Measurements from ENCODE around the gene PICALM.
"Not testable (repeated sequence)": the region's sequence is repeated elsewhere in the genome, so short reads cannot be mapped to it uniquely, and the experiment has no call there.

The PICALM gene

GRCh38 chr11:85930879-85931366 lies 138.0 kb downstream of the PICALM start:
- no peak for DNase-seq

- not testable (repeated sequence) for DNase-seq
Measured at GRCh38 chr11:85926653-85927214, 142.2 kb downstream of the PICALM start.

GRCh38 chr11:85923455-85923854 lies 145.4 kb downstream of the PICALM start:
- DNase-seq = no peak

GRCh38 chr11:85922367-85922766 lies 146.5 kb downstream of the PICALM start:
- peak; percentile 64 for DNase-seq

- no peak for DNase-seq
Measured at GRCh38 chr11:85918910-85919794, 149.7 kb downstream of the PICALM start.

- no peak for DNase-seq
Measured at GRCh38 chr11:85914425-85914824, 154.5 kb downstream of the PICALM start.

GRCh38 chr11:85913513-85913912 lies 155.4 kb downstream of the PICALM start:
- no peak for DNase-seq

GRCh38 chr11:85912414-85912813 lies 156.5 kb downstream of the PICALM start:
- DNase-seq = no peak
